Measurements from ENCODE around the gene ZNF800.

Gene ZNF800

GRCh38 chr7:127391591-127392181, 822 bp downstream of the ZNF800 start:
- peak; percentile 10 for DNase-seq (ENCODE audit: insufficient read length, low spot score)
- peak; percentile 48 for FAIRE-seq

GRCh38 chr7:127390817-127391590, 1.5 kb downstream of the ZNF800 start:
- FAIRE-seq (peak; percentile 18), DNase-seq (ENCODE audit: insufficient read length, low spot score) (no peak)

GRCh38 chr7:127390186-127390816, 2.2 kb downstream of the ZNF800 start:
- FAIRE-seq (peak; percentile 61), DNase-seq (ENCODE audit: insufficient read length, low spot score) (no peak)

GRCh38 chr7:127389321-127389720, 3.2 kb downstream of the ZNF800 start:
- no peak for DNase-seq (ENCODE audit: insufficient read length, low spot score)
- no peak for FAIRE-seq

GRCh38 chr7:127387974-127388373, 4.5 kb downstream of the ZNF800 start:
- DNase-seq (ENCODE audit: insufficient read length, low spot score) (no peak), FAIRE-seq (peak; percentile 14)

GRCh38 chr7:127383123-127383835, 9.2 kb downstream of the ZNF800 start:
- DNase-seq (ENCODE audit: insufficient read length, low spot score) (no peak), FAIRE-seq (no peak)

GRCh38 chr7:127382301-127383085, 10.0 kb downstream of the ZNF800 start:
- DNase-seq (ENCODE audit: insufficient read length, low spot score) (no peak), FAIRE-seq (no peak)

GRCh38 chr7:127380479-127380878, 12.0 kb downstream of the ZNF800 start:
- FAIRE-seq (peak; percentile 77), DNase-seq (ENCODE audit: insufficient read length, low spot score) (no peak)

- no peak for DNase-seq (ENCODE audit: insufficient read length, low spot score)
Observed at GRCh38 chr7:127379642-127380041, 12.9 kb downstream of the ZNF800 start.

GRCh38 chr7:127378537-127378936, 14.0 kb downstream of the ZNF800 start:
- FAIRE-seq, result no peak
- no peak for DNase-seq (ENCODE audit: insufficient read length, low spot score)

More at GRCh38 chr7:127379642-127380041, 12.9 kb downstream of the ZNF800 start:
- no peak for FAIRE-seq

- FAIRE-seq (no peak), DNase-seq (ENCODE audit: insufficient read length, low spot score) (no peak)
Observed at GRCh38 chr7:127377425-127377824, 15.1 kb downstream of the ZNF800 start.

GRCh38 chr7:127375631-127376030, 16.9 kb downstream of the ZNF800 start:
- FAIRE-seq (peak; percentile 37), DNase-seq (ENCODE audit: insufficient read length, low spot score) (no peak)

- no peak for FAIRE-seq
- no peak for DNase-seq (ENCODE audit: insufficient read length, low spot score)
Observed at GRCh38 chr7:127367679-127368078, 24.8 kb downstream of the ZNF800 start.

- no peak for DNase-seq (ENCODE audit: insufficient read length, low spot score)
- FAIRE-seq, result no peak
Observed at GRCh38 chr7:127366680-127367079, 25.8 kb downstream of the ZNF800 start.

- no peak for FAIRE-seq
- DNase-seq (ENCODE audit: insufficient read length, low spot score), result no peak
Observed at GRCh38 chr7:127365957-127366315, 26.6 kb downstream of the ZNF800 start.

- no peak for DNase-seq (ENCODE audit: insufficient read length, low spot score)
- peak; percentile 26 for FAIRE-seq
Observed at GRCh38 chr7:127365164-127365956, 27.1 kb downstream of the ZNF800 start.

- no peak for DNase-seq (ENCODE audit: insufficient read length, low spot score)
Observed at GRCh38 chr7:127362364-127363027, 30.0 kb downstream of the ZNF800 start.

GRCh38 chr7:127361736-127362135, 30.8 kb downstream of the ZNF800 start:
- DNase-seq (ENCODE audit: insufficient read length, low spot score) (no peak), FAIRE-seq (no peak)

More at GRCh38 chr7:127362364-127363027, 30.0 kb downstream of the ZNF800 start:
- no peak for FAIRE-seq

GRCh38 chr7:127359011-127359410, 33.5 kb downstream of the ZNF800 start:
- DNase-seq (ENCODE audit: insufficient read length, low spot score) (no peak), FAIRE-seq (no peak)

Measured in GM19239 (cell line).